ENCODE measurements around the gene CPSF7. TPM values are rescaled to one million over a fixed set of nuclear protein-coding genes. Genes with fewer than 3 reads are reported as not detected.

The CPSF7 gene
- total RNA-seq, 1 experiment from 2014 or later: 123 TPM

DNA sequence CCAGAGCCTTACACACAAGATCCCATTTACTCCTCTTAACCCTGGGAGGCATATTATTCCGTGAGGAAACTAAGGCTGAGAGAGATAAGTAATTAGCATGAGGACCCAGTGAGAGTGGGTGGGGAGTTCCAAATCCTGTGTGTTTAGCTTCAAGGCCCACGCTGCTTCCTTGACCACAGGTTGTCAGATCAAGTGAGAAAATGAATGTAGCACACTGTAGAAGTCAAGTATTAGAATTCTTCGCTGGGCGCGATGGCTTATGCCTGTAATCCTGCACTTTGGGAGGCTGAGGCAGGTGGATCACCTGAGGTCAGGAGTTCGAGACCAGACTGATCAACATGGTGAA, 71.9 kb downstream of the CPSF7 start:
- intact Hi-C loops (cut with micrococcal nuclease; ENCODE audit: unreplicated experiment): no loop called here
- H3K4me3 Mint-ChIP-seq (ENCODE audit: unreplicated experiment): no peak overlapping the region
- Histone ChIP-seq H3K27me3 (replicated peaks; ENCODE audit: control insufficient read depth, insufficient read depth, low read length) (no peaks in the 10 kb centered on the region), H3K9me3 (no peaks in the 10 kb centered on the region), H3K4me3 (ENCODE audit: low read depth, low read length) (no peak overlapping the region), H3K4me1 (0 out of 2 replicates have a peak, but pooled peaks cover 3% of the 10 kb centered on the region), H3K36me3 (ENCODE audit: control insufficient read depth, insufficient read depth, low read length) (no peaks in the 10 kb centered on the region)
- H3K9me3 Mint-ChIP-seq (ENCODE audit: unreplicated experiment): no peaks in the 10 kb centered on the region
- no peak overlapping the region for H3K27ac Mint-ChIP-seq (ENCODE audit: unreplicated experiment)
- H3K36me3 Mint-ChIP-seq (ENCODE audit: insufficient read depth, unreplicated experiment): peaks cover 18% of the 10 kb centered on the region
- H3K4me1 Mint-ChIP-seq (ENCODE audit: low read depth, unreplicated experiment): no peaks in the 10 kb centered on the region
- H3K27me3 Mint-ChIP-seq (ENCODE audit: insufficient read depth, unreplicated experiment): no peaks in the 10 kb centered on the region
- CTCF ChIA-PET: no interaction called here
- no peak for DNase-seq
- BruUV-seq (replicated peaks): no TSS peak
- TF ChIP-seq, protein P1, sequence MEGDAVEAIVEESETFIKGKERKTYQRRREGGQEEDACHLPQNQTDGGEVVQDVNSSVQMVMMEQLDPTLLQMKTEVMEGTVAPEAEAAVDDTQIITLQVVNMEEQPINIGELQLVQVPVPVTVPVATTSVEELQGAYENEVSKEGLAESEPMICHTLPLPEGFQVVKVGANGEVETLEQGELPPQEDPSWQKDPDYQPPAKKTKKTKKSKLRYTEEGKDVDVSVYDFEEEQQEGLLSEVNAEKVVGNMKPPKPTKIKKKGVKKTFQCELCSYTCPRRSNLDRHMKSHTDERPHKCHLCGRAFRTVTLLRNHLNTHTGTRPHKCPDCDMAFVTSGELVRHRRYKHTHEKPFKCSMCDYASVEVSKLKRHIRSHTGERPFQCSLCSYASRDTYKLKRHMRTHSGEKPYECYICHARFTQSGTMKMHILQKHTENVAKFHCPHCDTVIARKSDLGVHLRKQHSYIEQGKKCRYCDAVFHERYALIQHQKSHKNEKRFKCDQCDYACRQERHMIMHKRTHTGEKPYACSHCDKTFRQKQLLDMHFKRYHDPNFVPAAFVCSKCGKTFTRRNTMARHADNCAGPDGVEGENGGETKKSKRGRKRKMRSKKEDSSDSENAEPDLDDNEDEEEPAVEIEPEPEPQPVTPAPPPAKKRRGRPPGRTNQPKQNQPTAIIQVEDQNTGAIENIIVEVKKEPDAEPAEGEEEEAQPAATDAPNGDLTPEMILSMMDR (IDR thresholded peaks at IDR 0.05; ENCODE audit: insufficient read depth in 1 of 2, low read depth in 1 of 2, low read length in 1 of 2, severe bottlenecking in 1 of 2, unreplicated experiment in 1 of 2): no peak
- POLR2A ChIA-PET: no interaction called here

GRCh38 chr11:61357233-61357893, 72.4 kb downstream of the CPSF7 start:
- H3K36me3 ChIP-seq (ENCODE audit: control insufficient read depth, insufficient read depth, low read length): no peaks in the 10 kb centered on the region
- Mint-ChIP-seq H3K27me3 (ENCODE audit: insufficient read depth, unreplicated experiment) (no peaks in the 10 kb centered on the region), H3K9me3 (ENCODE audit: unreplicated experiment) (no peaks in the 10 kb centered on the region), H3K4me3 (ENCODE audit: unreplicated experiment) (no peak overlapping the region), H3K27ac (ENCODE audit: unreplicated experiment) (no peak overlapping the region), H3K36me3 (ENCODE audit: insufficient read depth, unreplicated experiment) (peaks cover 18% of the 10 kb centered on the region), H3K4me1 (ENCODE audit: low read depth, unreplicated experiment) (no peaks in the 10 kb centered on the region)
- no TSS peak for BruUV-seq (replicated peaks)
- H3K9me3 ChIP-seq: no peaks in the 10 kb centered on the region
- no peak overlapping the region for H3K4me3 ChIP-seq (ENCODE audit: low read depth, low read length)
- 0 out of 2 replicates have a peak, but pooled peaks cover 3% of the 10 kb centered on the region for H3K4me1 ChIP-seq
- ChIA-PET POLR2A (no interaction called here), CTCF (interaction anchor here (0.6 kb wide), 1 partner anchor 223 kb away, joined by 3 read pairs; no protein-coding TSS in a partner anchor)
- H3K27me3 ChIP-seq (replicated peaks; ENCODE audit: control insufficient read depth, insufficient read depth, low read length): no peaks in the 10 kb centered on the region
- DNase-seq: no peak
- TF ChIP-seq, protein P1 (IDR thresholded peaks at IDR 0.05; ENCODE audit: insufficient read depth in 1 of 2, low read depth in 1 of 2, low read length in 1 of 2, severe bottlenecking in 1 of 2, unreplicated experiment in 1 of 2): no peak
- intact Hi-C loops (cut with micrococcal nuclease; ENCODE audit: unreplicated experiment): no loop called here

- H3K27ac Mint-ChIP-seq (ENCODE audit: unreplicated experiment): no peak overlapping the region
- H3K27me3 Mint-ChIP-seq (ENCODE audit: insufficient read depth, unreplicated experiment): no peaks in the 10 kb centered on the region
- Histone ChIP-seq H3K36me3 (ENCODE audit: control insufficient read depth, insufficient read depth, low read length) (no peaks in the 10 kb centered on the region), H3K4me1 (0 out of 2 replicates have a peak, but pooled peaks cover 3% of the 10 kb centered on the region), H3K4me3 (ENCODE audit: low read depth, low read length) (no peak overlapping the region), H3K9me3 (no peaks in the 10 kb centered on the region), H3K27me3 (replicated peaks; ENCODE audit: control insufficient read depth, insufficient read depth, low read length) (no peaks in the 10 kb centered on the region)
- CTCF ChIA-PET: interaction anchor here (0.6 to 1.2 kb wide), 3 partner anchors 20 to 224 kb away, joined by 3 to 5 read pairs (median 3); partner anchors contain the start of gene VPS37C
- BruUV-seq (replicated peaks): no TSS peak
- TF ChIP-seq, protein P1 (IDR thresholded peaks at IDR 0.05; ENCODE audit: insufficient read depth in 1 of 2, low read depth in 1 of 2, low read length in 1 of 2, severe bottlenecking in 1 of 2, unreplicated experiment in 1 of 2): no peak
- H3K36me3 Mint-ChIP-seq (ENCODE audit: insufficient read depth, unreplicated experiment): peaks cover 11% of the 10 kb centered on the region
- no peak overlapping the region for H3K4me3 Mint-ChIP-seq (ENCODE audit: unreplicated experiment)
- POLR2A ChIA-PET: interaction anchor here (0.7 kb wide), 1 partner anchor 21 kb away, joined by 3 read pairs; no protein-coding TSS in a partner anchor
- intact Hi-C loops (cut with micrococcal nuclease; ENCODE audit: unreplicated experiment): no loop called here
- no peaks in the 10 kb centered on the region for H3K9me3 Mint-ChIP-seq (ENCODE audit: unreplicated experiment)
- H3K4me1 Mint-ChIP-seq (ENCODE audit: low read depth, unreplicated experiment): no peaks in the 10 kb centered on the region
- no peak for DNase-seq
These were observed 73.1 kb downstream of the CPSF7 start for GRCh38 chr11:61356706-61357105.

Measured in Caco-2 (cell line).